ENCODE measurements around the gene LYZL4.
A peak's percentile ranks its signal among the peaks of the same experiment; 100 is the strongest.

LYZL4 gene, protein sequence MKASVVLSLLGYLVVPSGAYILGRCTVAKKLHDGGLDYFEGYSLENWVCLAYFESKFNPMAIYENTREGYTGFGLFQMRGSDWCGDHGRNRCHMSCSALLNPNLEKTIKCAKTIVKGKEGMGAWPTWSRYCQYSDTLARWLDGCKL

DNA sequence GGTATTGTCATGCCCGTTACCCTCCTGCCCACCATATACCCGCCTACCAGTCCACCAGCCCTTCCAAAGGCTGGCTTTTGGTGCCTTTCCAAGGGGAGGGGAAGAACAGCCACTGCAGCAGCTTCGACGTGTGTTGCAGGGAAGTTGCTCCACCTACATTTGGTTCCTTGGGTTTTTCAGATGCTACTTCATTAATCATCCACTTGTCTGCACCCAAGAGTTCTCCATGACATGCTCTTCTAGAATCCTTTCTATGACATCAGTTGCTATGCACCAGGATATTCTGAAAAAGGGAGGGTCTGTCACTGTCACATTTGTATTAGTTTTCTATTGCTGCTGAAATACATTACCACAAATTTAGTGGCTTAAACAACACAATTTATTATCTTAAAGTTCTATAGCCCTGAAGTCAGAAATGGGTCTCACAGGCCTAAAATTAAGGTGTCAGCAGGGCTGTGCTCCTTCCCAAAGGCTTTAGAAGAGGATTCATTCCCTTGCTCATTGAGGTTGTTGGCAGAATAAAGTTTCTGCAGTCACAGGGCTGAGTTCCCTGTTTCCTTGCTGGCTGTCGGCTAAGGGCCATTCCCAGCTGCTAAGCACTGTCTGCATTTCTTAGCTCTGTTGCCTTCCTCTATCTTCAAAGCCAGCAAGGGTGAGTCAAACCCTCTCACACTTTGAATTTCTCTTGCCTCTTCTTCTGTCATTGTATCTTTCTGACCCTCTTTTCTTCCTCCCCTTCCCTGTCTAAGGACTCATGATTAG lies at the start of gene LYZL4:
Gene LYZL4 (minus strand): TSS at position 241 of the 762 bp plus-strand sequence. CDS start 3,359 bp downstream, outside the sequence.
- DNase-seq (ENCODE audit: low spot score), result no peak

DNA sequence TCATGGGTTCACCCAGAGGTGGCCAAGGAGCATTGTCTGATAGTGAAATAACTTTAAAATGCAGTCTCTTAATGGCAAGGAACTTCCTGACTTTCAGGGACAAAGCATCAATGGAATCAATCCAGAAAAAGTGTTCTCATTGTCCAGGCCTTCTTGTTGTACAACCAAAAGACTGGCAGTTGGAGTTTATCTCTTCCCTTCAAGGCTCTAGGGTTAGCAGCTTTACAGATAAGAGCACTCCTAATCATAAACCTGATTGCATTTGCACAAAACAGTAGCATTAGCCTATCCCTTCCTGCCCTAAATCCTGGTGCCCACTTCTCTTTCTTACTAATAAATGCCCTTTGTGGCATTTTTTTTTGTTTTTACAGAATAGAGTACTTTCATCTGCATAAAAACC lies 48.7 kb upstream of the LYZL4 start:
- no peak for DNase-seq (ENCODE audit: low spot score)

DNA sequence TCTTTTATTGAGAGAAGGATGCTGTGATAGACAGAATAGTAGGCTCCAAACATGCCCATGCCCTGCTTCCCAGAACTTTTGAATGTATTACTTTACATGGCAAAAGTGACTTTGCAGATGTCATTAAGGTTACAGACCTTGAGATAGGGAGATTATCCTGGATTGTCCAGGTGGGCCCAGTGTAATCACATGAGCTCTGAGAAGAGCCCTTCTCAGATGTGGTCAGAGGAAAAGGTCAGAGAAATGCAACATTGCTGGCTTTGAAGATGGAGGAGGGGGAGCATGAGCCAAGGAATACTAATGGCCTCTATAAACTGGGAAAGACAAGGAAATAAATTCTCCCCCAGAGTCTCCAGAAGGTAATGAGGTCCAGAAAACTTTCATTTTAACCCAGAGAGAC lies 45.8 kb upstream of the LYZL4 start:
- DNase-seq (ENCODE audit: low spot score), result no peak

DNA sequence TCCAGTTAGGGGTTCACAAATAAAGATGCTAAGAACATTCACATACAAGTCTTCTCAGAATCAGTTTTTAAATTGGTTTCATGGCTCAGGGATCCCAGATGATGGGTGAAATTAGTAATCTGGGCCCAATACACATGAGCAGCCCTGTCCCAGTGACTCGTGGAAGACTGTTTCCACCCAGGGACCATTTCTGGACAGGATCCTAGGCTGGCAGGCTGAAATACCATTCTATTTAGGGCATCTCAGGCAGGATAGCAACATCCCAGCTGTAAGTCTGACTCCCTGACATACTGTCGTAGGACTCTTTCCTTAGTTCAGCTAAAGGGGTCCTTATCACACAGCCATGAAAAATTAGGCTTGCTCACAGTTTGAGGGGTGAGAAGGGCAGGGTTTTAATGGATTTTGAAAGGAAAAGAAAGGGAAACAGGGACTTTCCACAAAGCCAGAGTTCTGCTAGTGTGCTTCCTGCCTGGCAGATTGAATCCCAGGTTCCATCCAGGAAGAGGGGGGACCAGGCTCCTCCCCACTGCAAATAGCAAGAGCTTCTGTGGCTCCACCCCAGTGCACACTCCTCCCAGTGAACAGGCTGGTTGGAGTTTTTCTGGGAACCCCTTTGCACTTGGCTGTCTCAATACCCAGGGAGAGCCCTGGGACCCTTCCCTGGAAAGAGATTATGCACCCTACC lies 41.3 kb upstream of the LYZL4 start:
- peak; percentile 45 for DNase-seq (ENCODE audit: low spot score)

DNA sequence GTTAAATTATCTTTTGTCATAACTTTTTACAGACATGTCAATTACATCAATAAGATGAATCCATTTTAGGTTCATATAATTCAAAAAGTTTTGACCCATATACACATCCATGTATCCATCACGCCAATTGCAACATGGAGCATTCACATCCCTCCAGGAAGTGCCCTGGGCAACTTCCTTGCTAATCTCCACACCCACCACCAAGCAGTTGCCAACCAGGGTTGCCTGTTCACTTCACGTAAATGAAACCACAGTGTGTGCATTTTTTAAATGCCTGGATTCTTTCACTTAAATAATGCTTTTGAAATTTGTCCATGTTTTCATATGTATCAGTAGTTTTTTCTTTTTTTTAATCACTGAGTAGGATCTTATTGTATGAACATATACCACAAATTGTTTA lies 40.7 kb upstream of the LYZL4 start:
- no peak for DNase-seq (ENCODE audit: low spot score)

DNA sequence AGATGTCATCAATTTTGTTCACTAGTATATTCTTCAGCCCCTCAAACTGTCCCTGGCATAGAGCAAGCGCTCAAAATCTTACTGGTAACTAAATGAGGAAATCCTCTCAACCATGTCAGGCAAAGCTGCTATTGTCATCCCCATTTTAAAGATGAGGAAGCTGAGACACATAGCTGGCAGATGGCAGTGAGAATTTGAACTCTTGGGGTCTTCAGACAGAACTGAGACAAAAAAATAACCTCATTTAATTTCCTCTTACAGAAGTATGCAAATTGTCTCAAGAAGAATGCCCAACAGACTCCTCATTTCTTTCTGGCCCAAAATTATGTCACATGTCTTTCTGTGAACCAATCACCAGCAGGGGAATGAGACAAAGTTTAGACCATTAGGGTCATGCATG lies 40.2 kb upstream of the LYZL4 start:
- DNase-seq (ENCODE audit: low spot score), result no peak

DNA sequence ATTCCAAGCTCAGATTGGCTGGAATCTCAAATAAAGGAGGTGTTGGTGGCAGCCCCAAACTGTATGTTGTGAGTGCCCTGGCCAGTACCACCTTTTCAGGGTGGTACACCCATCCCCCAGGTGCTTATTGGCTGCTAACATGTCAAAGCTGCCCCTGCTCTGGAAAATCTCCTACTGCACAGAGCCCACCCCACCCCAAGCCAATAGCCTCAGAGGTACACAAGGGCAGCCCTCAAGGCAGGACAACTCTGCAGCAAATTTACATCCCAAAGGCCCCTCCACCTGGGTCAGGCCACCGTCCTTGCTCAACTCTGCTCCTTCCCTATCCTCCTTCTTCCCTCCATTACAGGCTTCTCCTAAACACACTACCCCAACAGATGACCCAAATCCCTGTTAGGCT lies 37.1 kb upstream of the LYZL4 start:
- no peak for DNase-seq (ENCODE audit: low spot score)

DNA sequence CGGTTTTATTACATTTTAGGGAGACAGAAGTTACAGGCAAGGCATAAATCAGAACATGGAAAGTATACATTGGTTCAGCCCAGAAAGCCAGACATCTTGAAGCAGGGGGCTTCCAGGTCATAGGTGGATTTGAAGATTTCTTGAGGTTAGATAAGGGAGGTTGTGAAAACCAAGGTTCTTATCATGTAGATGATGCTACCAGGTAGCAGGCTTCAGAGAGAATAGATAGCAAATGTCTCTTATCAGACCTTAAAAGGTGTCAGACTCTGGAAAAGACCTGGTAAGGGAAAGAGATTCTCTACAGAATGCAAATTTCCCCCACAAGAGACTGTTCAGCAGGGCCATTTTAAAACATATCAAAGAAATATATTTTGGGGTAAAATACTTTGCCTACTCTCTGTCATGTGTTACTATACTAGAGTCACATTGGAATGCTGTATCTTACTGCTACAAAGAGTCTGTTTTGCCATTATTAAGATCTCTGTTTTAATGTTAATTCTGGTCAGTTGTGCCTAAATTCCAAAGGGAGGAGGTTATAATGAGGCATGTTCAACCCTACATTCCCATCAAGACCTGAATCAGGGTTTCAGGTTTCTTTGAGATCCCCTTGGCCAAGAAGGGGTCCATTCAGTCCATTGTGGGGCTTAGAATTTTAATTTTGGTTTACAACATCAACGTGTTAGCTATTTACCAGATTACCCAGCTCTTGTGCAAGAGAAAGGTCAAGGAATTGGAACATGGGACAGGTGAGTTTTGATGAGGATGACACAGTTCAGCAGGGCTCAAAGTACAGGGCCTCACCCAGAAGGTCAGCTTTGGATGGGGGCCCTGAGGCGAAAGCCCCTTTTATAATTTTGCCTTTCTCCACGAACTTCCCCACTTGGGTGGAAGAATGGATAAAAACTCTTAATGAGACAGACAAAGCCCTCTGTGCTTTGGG lies 36.0 kb upstream of the LYZL4 start:
- DNase-seq (ENCODE audit: low spot score), result no peak

DNA sequence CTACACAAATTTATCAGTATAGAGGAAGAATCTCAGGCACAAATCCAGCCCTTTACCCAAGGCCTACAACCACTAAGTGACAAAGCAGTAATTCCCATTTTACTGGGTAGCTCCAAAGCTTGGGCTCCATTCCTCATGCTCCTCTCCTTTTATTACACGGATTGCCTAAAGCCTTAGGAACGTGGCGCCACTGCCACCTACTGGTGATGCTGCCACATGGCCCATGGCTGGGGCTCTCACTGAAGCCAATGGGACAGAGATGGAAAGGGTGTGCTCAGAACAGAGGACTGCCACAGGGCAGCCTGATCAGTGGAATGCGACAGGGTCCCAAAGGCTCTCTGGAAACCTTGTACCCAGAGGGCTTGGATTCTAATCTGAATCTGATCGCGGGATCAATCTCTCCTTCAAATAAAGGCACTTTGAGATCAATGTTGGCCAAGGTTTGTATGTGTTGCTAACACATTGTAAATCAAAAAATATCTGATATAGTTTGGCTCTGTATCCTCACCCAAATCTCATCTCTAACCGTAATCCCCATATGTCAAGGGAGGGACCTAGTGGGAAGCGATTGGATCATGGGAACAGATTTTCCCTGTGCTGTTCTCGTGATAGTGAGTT lies 33.5 kb upstream of the LYZL4 start:
- DNase-seq (ENCODE audit: low spot score), result peak; percentile 85

DNA sequence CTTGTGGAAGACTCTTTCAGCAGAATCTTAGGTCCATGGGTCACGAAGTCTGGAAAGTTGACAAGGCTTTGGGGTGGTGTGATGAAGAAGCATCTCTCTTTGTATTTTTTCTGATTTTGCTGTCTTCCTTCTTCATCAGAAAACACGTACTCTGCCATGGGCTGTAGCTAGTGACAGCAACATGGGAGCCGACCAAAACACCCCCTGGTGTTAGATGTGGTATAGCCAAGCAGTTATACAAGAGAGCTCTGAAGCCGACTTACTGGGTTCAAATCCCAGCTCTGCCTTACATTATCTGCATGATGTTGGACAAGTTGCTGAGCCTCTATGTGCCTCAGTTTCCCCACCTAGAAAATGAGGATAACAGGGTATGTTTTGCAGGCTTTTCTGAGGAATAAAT lies 32.9 kb upstream of the LYZL4 start:
- no peak for DNase-seq (ENCODE audit: low spot score)

DNA sequence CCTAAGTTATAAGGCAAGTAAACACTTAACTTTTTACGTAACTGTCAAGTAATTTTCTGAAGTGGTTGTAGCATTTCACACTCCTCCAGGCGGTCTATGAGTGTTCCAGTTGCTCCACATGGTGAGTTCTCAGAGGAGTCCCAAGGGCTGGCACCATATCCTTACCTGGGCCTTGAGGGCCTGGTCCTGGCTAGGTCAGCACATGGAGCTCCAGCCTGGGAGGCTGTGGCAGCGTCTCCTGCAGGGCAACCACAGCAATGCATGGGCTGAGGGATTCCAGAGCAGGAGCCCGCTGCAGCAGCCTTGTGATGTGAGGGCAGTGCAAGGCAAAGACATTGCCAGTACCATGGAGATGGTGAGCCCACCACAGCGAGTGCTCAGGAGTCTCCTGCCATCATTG lies 32.2 kb upstream of the LYZL4 start:
- no peak for DNase-seq (ENCODE audit: low spot score)

DNA sequence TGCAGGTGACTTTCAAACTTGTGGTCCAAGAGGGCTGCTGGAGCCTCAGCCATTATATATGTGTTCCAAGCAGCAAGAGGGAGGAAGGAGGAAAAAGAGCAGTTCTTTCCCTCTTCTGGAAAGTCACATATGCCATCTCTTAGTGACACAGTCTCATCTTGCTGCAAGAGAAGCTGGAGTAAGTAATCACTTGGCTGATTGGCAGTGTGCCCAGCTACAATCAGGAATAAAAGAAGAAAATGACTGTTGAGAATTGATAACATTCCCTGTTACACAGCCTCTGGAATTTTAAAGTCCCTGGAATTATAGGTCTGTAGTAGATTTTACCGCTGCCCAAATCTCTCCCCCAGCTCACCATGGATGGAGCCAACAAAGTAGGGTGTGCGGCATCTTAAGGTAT lies 31.4 kb upstream of the LYZL4 start:
- DNase-seq (ENCODE audit: low spot score), result no peak

DNA sequence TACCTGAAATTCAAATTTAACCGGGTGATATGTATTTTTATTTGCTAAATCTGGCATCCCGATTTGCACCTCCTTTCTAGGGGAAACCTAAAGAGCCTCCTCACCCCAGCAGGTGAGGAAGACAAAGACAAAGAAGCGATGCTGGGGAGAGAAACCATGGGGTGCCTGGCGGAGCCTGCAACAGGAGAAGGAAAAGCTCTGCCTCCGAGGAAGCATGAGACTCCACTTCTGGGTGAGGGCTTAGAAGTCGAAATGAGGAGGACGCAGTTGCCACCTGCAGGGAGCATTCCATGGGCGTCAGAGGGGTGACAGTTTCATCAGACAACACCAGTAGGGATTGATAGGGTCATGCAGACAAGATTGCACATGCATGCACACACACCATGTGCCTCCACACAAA lies 30.5 kb upstream of the LYZL4 start:
- no peak for DNase-seq (ENCODE audit: low spot score)

DNA sequence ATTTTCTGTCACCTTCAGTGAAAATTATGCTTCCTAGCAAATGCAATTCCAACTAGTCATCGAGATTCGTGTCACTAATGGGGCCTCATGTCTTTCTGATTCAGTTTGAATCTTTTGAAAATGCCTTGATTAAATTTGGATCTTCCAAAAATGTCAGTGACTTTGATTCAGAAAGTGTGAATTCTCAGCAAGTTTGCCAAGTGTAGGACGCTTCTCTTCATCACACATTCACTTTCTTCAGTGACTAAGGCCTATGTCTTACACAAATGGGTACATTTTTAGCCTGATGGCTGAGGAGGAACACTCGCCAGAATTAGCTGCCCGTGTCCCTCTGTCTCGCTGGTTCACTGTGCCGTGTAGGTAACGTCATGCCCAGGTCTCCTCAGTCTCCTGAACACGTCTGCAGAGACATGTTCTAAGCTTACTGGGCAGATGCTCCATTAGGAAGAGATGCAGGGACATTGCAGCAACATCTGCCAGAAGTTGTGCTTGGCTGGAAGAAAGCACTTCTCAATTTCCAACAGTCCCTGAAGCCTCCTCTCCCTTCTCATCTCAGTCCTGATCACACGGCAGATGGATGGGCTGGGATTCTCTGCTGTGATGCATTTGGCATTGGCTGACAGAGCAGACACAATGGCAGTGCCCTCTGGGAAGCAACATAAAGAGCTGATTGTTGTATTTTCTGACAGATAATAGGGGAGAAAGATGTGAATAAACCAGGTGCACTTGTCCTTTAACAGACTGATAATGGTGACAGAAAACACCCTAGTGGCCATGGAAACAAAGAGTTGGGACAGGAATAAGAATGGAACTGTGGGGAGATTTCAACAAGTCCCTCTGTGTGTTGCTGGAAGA lies 29.1 kb upstream of the LYZL4 start:
- DNase-seq (ENCODE audit: low spot score), result no peak

DNA sequence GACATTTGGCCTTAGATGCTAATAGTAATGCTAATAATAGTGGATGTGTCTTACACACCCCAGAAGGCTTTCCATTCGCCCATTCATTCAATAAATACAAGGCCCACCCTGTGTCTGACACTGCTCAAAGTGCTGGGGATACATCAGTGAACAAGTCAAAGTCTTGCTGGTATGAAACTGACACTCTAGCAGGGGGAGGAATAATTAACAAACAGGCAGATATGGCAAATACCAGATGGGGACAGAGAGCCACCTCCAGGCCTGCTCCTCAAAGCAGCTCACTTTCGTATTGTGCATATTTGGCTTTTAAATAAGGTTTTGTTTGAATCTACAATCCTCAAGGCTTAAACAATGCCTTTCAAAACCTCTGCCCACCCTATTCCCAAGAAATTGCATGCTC lies 28.3 kb upstream of the LYZL4 start:
- DNase-seq (ENCODE audit: low spot score), result no peak

DNA sequence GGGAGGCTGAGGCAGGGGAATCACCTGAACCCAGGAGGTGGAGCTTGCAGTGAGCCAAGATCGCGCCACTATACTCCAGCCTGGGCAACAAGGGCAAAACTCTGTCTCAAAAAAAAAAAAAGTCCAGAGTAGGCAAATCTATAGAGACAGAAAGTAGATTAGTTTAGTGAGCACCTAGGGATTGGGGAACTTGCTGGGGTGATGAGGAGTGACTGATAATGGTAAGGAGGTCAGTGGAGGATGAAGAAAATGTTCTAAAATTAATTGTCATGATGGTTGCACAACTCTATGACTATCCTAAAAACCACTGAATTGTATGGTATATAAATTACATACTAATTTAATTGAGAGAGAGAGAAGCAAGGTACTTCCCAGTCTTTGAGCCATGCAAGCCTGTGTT lies 27.8 kb upstream of the LYZL4 start:
- no peak for DNase-seq (ENCODE audit: low spot score)

DNA sequence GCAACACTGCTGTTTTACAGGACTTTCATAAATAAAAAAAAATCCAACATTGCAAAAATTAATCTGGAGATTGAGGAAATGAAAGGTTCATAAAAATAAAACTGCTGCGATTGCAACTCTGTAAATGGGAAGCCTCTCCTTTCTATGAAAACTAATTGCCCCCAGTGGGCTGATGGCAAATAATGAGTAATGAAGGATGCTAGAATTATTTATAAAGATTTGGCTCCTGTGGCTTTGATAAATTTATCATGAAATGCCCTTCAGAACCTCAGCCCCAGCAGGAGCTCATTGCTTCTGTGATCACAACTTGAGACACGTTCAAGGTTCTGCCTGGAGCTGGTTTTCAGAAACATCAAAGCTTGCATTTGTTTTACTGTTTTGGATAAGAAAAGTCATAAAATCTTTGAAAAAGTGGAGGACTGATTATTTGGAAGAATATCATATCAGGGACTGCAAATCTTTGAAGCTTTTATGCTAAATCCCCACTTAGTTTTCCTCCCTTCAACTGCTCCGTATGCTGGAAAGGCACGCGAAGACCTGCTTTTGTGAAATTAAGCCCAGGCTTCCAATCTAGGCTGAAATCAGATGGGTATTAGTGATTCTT lies 24.5 kb upstream of the LYZL4 start:
- DNase-seq (ENCODE audit: low spot score), result no peak

DNA sequence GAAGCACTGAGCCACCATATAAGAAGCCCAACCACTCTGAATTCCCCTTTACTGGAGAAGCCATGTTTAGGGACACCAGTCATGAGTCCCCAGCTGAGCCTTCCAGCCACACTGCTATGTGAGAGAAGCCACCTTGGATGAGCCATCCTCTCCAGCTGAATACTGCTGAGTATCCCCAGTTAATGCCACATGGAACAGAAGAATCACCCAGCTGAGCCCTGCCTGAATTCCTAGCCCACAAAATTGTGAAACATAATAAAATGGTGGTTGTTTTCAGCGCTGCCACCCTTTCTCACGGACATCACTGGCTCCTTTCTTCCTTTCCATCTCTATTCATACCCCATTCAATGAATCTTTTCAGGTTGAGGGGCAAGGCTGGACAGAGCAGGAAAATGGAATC lies 22.1 kb upstream of the LYZL4 start:
- no peak for DNase-seq (ENCODE audit: low spot score)

DNA sequence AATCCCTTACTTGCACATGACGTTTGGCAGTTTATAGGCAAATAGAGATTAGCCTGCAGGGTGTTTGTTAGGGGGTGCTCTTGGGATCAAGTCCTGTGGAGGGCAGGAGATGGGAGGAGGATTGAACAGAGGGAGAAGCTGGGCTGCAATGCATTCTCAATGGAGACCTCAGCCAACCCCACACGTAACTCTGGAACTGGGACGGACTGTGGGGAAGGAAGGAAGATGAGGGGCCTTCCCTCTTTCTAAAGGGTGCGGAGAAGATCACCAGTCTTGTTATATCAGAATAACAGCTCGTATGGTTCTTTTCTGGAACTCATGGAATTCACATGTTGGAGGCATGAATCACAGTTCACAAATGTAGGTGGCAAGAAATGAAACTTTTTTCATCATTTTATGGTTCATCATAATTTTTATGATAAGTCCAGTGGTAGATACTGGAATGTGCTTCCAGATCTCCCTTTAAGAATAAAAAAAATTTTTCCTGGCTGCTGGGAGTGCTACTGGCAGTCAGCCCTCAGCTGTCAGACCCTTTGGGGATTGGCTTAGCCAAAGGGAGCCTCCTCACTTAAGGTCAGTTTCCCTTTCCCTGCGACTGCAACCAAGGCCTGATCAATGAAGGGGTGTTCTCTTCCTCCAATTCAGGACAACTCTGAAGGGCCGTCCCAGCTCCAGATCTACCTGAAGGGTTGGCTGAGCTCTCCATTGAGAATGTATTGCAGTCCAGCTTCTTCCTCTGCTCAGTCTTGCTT lies 20.5 kb upstream of the LYZL4 start:
- DNase-seq (ENCODE audit: low spot score), result no peak

DNA sequence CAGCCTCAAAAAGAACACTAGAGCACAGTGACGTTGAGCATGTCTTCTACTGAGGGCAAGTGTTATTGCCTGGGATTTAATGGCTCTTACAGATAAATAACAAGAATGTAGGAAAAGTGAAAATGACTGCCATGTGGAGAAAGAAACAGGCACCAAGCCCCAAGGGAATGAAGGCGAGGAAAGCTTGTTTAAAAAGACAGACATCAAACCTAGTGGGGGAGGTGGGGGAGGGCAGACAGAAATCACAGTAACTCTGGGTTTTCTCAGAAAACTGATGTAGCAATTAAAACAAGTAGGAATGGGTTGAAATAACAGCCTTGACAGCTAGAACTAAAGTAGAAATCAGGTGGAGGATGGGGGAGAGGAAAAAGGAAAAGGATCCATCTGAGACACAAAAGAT lies 18.4 kb upstream of the LYZL4 start:
- DNase-seq (ENCODE audit: low spot score), result no peak

Measured in cerebellar cortex (tissue), 1 donor.